ENCODE measurements around the gene KBTBD13. TPM values are rescaled to one million over a fixed set of nuclear protein-coding genes. Genes with fewer than 3 reads are reported as not detected.
A peak's percentile ranks its signal among the peaks of the same experiment; 100 is the strongest.

The KBTBD13 gene
- total RNA-seq, 4 donors from 2014 or later, result 0.21 to 1.3 TPM; not detected in 2

DNA sequence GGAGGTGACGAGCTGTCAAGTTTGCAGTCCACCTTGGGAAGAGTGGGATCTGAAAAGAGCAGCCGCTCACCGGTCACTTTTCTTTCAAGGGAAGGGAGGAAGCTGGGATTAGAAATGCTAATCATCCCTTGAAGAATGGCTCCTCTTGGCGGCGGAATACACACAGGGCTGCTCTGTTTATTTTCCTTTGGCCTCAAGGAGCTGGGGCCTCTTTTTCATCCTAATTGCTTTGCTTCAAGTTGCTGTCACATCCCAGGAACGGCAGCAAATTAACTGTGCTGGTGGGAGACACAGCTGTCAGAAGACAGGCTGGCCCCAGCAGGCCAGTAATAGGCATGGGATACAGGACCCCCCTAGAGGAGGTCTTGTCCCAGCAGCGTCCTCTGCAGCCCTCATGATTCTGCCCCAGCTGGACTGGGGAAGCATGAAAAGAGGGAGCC, 6.7 kb downstream of the KBTBD13 start:
- Histone ChIP-seq H3K36me3 (no peaks in the 10 kb centered on the region), H3K27me3 (no peaks in the 10 kb centered on the region), H3K27ac (peak overlapping the region; percentile 72 to 74), H3K9me3 (no peaks in the 10 kb centered on the region), H3K4me1 (peaks cover 15 to 22% of the 10 kb centered on the region in 2 donors), H3K4me3 (no peak overlapping the region)
- DNase-seq, result peak in 1 of 2 donors; percentile 56
- no peak for TF ChIP-seq POLR2A (IDR thresholded peaks at IDR 0.05)
- TF ChIP-seq, protein P1, sequence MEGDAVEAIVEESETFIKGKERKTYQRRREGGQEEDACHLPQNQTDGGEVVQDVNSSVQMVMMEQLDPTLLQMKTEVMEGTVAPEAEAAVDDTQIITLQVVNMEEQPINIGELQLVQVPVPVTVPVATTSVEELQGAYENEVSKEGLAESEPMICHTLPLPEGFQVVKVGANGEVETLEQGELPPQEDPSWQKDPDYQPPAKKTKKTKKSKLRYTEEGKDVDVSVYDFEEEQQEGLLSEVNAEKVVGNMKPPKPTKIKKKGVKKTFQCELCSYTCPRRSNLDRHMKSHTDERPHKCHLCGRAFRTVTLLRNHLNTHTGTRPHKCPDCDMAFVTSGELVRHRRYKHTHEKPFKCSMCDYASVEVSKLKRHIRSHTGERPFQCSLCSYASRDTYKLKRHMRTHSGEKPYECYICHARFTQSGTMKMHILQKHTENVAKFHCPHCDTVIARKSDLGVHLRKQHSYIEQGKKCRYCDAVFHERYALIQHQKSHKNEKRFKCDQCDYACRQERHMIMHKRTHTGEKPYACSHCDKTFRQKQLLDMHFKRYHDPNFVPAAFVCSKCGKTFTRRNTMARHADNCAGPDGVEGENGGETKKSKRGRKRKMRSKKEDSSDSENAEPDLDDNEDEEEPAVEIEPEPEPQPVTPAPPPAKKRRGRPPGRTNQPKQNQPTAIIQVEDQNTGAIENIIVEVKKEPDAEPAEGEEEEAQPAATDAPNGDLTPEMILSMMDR (IDR thresholded peaks at IDR 0.05), result peak; percentile 34 to 64 (median 43)
- intact Hi-C loops (cut with DNase I; ENCODE audit: low total_unique reads), result loop anchor here (10.0 kb wide), 1 partner anchor 48 kb away; no protein-coding TSS in a partner anchor

DNA sequence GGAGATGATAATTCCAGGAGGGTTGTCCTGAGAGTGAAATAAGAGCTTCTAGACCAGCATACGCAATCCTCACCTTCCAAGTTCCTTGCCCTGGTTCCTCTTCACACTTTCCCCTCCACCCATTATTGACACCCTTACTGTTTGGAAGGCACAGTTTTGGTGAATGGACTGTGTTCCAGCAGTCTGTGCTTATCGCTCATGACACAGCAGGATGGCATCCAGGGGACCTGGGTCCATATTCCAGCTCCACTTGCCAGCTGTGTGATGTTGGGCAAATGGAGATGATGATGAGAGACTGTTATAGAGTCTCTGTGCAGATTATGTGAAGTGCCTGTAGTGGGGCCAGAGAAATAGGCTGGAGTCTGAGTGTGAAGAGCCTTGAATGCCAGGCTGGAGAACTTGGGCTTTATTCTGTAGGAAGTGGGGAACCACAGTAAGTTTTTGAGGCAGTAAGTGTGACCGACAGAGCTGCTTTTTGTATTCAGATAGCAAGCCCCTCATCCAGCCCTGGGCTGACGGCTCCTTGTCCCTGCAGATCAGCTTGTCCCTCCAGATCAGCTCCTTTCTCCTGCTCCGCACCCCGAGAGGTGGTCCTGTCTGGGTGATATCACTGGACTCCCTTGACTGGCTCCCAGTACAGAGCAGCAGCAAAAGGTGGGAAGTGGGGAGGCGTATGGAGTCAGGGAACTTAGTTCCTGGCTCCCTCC, 8.1 kb downstream of the KBTBD13 start:
- Histone ChIP-seq H3K27ac (peak overlapping the region in 1 of 2 donors; percentile 96), H3K4me1 (peaks cover 15 to 22% of the 10 kb centered on the region in 2 donors), H3K9me3 (no peaks in the 10 kb centered on the region), H3K27me3 (no peaks in the 10 kb centered on the region), H3K4me3 (no peak overlapping the region), H3K36me3 (no peaks in the 10 kb centered on the region)
- DNase-seq, result no peak
- intact Hi-C loops (cut with DNase I; ENCODE audit: low total_unique reads), result loop anchor here (10.0 kb wide), 1 partner anchor 50 kb away; no protein-coding TSS in a partner anchor
- TF ChIP-seq, protein P1 (IDR thresholded peaks at IDR 0.05), result no peak
- no peak for TF ChIP-seq POLR2A (IDR thresholded peaks at IDR 0.05)

DNA sequence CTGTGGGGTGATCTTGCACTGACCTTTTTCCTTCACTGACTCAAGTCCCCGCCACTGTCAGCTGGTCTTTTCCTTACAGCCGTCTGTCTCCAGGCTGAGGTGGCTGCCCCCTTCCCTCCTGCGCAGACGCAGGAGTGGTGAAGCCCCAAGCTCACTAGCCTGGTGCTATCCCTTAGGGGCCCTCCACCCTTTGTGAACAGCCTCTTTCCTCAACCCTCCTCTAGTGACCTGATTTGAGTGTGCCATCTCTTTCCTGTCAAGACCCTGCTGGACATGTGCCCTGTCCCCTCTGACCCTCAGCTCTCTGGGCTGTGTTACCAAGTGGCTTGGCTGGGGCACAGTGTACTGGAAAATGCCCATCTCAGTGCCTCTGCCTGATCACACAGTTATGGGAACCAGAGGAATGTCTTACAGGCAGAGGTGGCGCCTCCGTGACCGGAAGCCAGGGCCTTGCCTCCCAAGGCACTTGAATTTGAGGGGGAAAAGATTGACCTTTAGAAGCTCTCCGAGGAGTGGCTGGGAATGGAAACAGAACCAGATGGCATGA, 8.7 kb downstream of the KBTBD13 start:
- Histone ChIP-seq H3K36me3 (no peaks in the 10 kb centered on the region), H3K27ac (peak overlapping the region; percentile 94 to 96), H3K4me3 (no peak overlapping the region), H3K4me1 (peaks cover 15 to 22% of the 10 kb centered on the region in 2 donors), H3K27me3 (no peaks in the 10 kb centered on the region), H3K9me3 (no peaks in the 10 kb centered on the region)
- intact Hi-C loops (cut with DNase I; ENCODE audit: low total_unique reads), result loop anchor here (10.0 kb wide), 1 partner anchor 50 kb away; no protein-coding TSS in a partner anchor
- TF ChIP-seq, protein P1 (IDR thresholded peaks at IDR 0.05), result no peak
- no peak for TF ChIP-seq POLR2A (IDR thresholded peaks at IDR 0.05)
- no peak for DNase-seq

DNA sequence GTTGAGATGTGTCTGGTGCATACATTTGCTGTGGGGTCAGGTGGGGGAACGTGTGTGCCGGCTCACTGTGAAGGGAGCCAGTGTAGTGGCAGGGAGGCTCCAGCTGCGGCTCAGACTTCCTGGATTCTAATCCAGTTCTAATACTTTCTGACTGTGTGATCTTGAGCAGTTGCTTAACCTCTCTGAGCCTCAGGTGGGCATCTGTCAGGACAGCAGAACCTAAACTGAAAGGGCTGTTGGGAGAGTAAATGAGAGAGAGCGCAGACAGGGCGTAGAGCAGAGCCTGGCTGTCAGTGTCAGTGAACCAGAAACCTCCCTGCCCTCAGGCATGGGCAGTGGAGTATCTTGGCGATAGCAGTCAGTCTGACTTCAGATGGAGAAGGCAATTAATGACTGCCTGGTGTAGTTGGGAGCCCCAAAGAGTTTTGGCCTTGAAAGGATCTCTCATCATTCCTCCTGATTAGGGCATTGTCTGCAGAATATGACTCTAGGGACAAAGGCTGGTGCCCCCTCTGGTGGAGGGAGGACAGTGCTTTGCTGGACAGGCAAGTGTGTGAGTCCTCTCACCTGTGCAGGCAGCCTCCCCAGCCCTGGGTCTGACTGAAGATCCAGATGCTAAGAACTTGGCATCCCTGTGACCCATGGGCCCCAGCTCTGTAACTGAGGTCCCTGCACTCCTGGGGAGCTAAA, 9.6 kb downstream of the KBTBD13 start:
- H3K4me1 ChIP-seq, result peaks cover 15 to 22% of the 10 kb centered on the region in 2 donors

More for the DNA sequence above, 9.6 kb downstream of the KBTBD13 start:
- no peaks in the 10 kb centered on the region for H3K27me3 ChIP-seq
- no peaks in the 10 kb centered on the region for H3K36me3 ChIP-seq
- peak overlapping the region; percentile 94 to 96 for H3K27ac ChIP-seq
- TF ChIP-seq, protein P1 (IDR thresholded peaks at IDR 0.05), result peak in 3 of 4 experiments; percentile 10 to 23 (median 14)
- TF ChIP-seq POLR2A (IDR thresholded peaks at IDR 0.05), result no peak
- intact Hi-C loops (cut with DNase I; ENCODE audit: low total_unique reads), result loop anchor here (10.0 kb wide), 1 partner anchor 51 kb away; no protein-coding TSS in a partner anchor
- H3K4me3 ChIP-seq, result no peak overlapping the region
- DNase-seq, result no peak
- no peaks in the 10 kb centered on the region for H3K9me3 ChIP-seq
